HepG2 (cell line): ENCODE data around the gene KRT79. TPM values are rescaled to one million over a fixed set of nuclear protein-coding genes. Genes with fewer than 3 reads are reported as not detected.

ENCODE experiments used
- FOXC1 ChIP-seq: sonication (generic); formaldehyde crosslinking; IDR thresholded peaks from 2 replicates; pipeline ENCODE4 v1.8.0; 2022; ENCODE audit warnings: mild to moderate bottlenecking, missing genetic modification reagents, borderline replicate concordance
- RAD21 ChIP-seq: fragments of 450-650 bp; formaldehyde crosslinking; IDR thresholded peaks from 2 replicates; pipeline ENCODE4 v1.5.0; 2020; ENCODE audit warnings: mild to moderate bottlenecking
- STAG1 ChIP-seq: sonication (generic); formaldehyde crosslinking; IDR thresholded peaks from 2 replicates; pipeline ENCODE4 v1.4.0; 2020; ENCODE audit warnings: missing genetic modification reagents
- XRCC5 ChIP-seq: fragments of 200-400 bp; formaldehyde crosslinking; optimal IDR thresholded peaks from 2 replicates; pipeline ENCODE3; 2017; ENCODE audit warnings: mild to moderate bottlenecking, low read length
- ZNF260 ChIP-seq: sonication (generic); formaldehyde crosslinking; IDR thresholded peaks from 2 replicates; pipeline ENCODE4 v1.4.0; 2020; ENCODE audit warnings: missing genetic modification reagents, low read depth, mild to moderate bottlenecking, borderline replicate concordance
- ZNF549 ChIP-seq: sonication (generic); formaldehyde crosslinking; IDR thresholded peaks from 2 replicates; pipeline ENCODE4 v1.5.0; 2020; ENCODE audit warnings: missing genetic modification reagents
- ZNF670 ChIP-seq: sonication (generic); formaldehyde crosslinking; IDR thresholded peaks from 2 replicates; pipeline ENCODE4 v1.8.0; 2022; ENCODE audit warnings: mild to moderate bottlenecking, missing genetic modification reagents, borderline replicate concordance
- ZNF839 ChIP-seq: sonication (generic); formaldehyde crosslinking; IDR thresholded peaks from 2 replicates; pipeline ENCODE4 v1.4.0; 2020; ENCODE audit warnings: missing genetic modification reagents, mild to moderate bottlenecking, borderline replicate concordance
- ZNF841 ChIP-seq: sonication (generic); formaldehyde crosslinking; IDR thresholded peaks from 2 replicates; pipeline ENCODE4 v1.8.1; 2023; ENCODE audit warnings: missing genetic modification reagents, borderline replicate concordance
- polyA plus RNA-seq, 8 experiments: library from polyadenylated mRNA; depleted of rRNA in 3 of 8; stranded (reverse) in 7 of 8; unstranded in 1 of 8; fragments of >200 nt; fragmentation: Illumina TruSeq in 4 of 8; extraction: Trizol in 4 of 8; gene quantifications; 2 replicates each; pipeline versions ENCODE4 v1.2.1 to v1.2.3, GENCODE V29; 2011 to 2016; ENCODE audit warnings: low read depth in 4 of 8, missing spikeins in 1 of 8, mixed read lengths in 1 of 8; ENCODE audit not compliant: insufficient read depth in 1 of 8
- total RNA-seq, 5 experiments: library from RNA; depleted of rRNA; stranded (reverse); fragments of >200 nt; fragmentation: Illumina TruSeq; extraction: Trizol; gene quantifications; 2 replicates each; pipeline ENCODE4 v1.2.3, GENCODE V29; 2016; ENCODE audit warnings: low read depth in 1 of 5
- TF ChIP-seq, protein P1 (sequence below): sonication (generic); formaldehyde crosslinking; IDR thresholded peaks from 2 replicates; pipeline ENCODE4 v1.5.1; 2020; ENCODE audit warnings: mild to moderate bottlenecking, missing genetic modification reagents, borderline replicate concordance
- TF ChIP-seq, protein P2 (sequence below): sonication (generic); formaldehyde crosslinking; IDR thresholded peaks from 2 replicates; pipeline ENCODE4 v1.5.1; 2020; ENCODE audit warnings: mild to moderate bottlenecking, missing genetic modification reagents, moderate library complexity
- TF ChIP-seq, protein P3 (sequence below): sonication (generic); formaldehyde crosslinking; IDR thresholded peaks from 2 replicates; pipeline ENCODE4 v1.4.0; 2020; ENCODE audit warnings: mild to moderate bottlenecking, missing genetic modification reagents

Gene KRT79
- total and polyA plus RNA-seq, 2 of the 13 experiments (the other 11 are each of a cell fraction or from before 2014, with no cell fraction given) = 0.09 TPM; not detected in 1

DNA sequence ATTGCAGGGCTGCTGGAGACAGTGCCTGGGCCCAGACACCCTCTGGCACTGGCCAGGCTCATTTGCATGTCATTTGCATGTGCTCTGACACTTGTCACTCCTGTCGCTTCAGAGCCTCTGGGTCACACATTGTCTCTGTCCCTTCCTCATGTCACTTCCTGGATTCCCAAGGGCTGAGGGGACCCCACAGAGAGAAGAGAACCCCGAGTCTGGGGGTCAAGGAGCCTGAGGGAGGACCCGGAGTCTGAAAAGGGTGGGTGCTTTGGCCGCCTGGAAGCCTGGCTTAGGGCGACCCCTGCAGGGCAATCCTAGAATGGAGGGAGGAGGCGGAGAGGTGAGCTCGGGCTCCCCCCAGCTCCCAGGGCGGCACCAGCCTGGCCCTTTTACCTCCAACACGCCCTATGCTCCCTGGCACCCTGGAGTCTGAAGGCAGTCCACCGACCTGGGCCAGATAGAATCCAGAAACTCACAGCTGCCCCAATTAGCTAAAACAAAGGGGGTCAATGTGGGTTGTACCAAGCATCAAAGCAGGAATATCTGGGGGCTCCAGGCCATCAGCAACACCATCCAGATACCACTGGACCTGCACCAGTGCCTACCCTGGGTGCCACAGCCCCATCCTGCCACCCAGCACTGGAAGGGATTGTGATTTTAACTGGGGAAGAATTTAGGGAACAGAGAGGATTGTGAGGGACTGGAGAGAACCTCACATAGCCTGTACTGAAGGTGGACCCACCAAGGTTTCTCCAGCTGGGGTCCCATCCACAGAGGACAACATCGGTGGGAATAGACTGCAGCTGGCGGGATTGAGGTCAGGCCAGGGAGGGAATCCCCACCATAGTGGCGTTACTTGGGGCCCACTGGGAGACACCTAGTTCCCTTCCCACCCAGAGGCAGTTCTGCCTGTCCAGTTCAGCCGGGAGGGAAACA lies 36.5 kb upstream of the KRT79 start (continued):
- TF ChIP-seq ZNF841 (no peak), ZNF839 (CRISPR knock-in tag) (no peak), XRCC5 (peak; percentile 65), ZNF260 (CRISPR knock-in tag) (no peak), ZNF670 (CRISPR knock-in tag) (no peak), STAG1 (CRISPR knock-in tag) (peak; percentile 83), RAD21 (CRISPR knock-in tag) (peak; percentile 91), ZNF549 (CRISPR knock-in tag) (no peak), FOXC1 (CRISPR knock-in tag) (0 out of 2 replicates have a peak, but pooled peaks have one; percentile 29)
- TF ChIP-seq, protein P1, sequence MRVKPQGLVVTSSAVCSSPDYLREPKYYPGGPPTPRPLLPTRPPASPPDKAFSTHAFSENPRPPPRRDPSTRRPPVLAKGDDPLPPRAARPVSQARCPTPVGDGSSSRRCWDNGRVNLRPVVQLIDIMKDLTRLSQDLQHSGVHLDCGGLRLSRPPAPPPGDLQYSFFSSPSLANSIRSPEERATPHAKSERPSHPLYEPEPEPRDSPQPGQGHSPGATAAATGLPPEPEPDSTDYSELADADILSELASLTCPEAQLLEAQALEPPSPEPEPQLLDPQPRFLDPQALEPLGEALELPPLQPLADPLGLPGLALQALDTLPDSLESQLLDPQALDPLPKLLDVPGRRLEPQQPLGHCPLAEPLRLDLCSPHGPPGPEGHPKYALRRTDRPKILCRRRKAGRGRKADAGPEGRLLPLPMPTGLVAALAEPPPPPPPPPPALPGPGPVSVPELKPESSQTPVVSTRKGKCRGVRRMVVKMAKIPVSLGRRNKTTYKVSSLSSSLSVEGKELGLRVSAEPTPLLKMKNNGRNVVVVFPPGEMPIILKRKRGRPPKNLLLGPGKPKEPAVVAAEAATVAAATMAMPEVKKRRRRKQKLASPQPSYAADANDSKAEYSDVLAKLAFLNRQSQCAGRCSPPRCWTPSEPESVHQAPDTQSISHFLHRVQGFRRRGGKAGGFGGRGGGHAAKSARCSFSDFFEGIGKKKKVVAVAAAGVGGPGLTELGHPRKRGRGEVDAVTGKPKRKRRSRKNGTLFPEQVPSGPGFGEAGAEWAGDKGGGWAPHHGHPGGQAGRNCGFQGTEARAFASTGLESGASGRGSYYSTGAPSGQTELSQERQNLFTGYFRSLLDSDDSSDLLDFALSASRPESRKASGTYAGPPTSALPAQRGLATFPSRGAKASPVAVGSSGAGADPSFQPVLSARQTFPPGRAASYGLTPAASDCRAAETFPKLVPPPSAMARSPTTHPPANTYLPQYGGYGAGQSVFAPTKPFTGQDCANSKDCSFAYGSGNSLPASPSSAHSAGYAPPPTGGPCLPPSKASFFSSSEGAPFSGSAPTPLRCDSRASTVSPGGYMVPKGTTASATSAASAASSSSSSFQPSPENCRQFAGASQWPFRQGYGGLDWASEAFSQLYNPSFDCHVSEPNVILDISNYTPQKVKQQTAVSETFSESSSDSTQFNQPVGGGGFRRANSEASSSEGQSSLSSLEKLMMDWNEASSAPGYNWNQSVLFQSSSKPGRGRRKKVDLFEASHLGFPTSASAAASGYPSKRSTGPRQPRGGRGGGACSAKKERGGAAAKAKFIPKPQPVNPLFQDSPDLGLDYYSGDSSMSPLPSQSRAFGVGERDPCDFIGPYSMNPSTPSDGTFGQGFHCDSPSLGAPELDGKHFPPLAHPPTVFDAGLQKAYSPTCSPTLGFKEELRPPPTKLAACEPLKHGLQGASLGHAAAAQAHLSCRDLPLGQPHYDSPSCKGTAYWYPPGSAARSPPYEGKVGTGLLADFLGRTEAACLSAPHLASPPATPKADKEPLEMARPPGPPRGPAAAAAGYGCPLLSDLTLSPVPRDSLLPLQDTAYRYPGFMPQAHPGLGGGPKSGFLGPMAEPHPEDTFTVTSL (CRISPR knock-in tag) = no peak
- TF ChIP-seq, protein P2, sequence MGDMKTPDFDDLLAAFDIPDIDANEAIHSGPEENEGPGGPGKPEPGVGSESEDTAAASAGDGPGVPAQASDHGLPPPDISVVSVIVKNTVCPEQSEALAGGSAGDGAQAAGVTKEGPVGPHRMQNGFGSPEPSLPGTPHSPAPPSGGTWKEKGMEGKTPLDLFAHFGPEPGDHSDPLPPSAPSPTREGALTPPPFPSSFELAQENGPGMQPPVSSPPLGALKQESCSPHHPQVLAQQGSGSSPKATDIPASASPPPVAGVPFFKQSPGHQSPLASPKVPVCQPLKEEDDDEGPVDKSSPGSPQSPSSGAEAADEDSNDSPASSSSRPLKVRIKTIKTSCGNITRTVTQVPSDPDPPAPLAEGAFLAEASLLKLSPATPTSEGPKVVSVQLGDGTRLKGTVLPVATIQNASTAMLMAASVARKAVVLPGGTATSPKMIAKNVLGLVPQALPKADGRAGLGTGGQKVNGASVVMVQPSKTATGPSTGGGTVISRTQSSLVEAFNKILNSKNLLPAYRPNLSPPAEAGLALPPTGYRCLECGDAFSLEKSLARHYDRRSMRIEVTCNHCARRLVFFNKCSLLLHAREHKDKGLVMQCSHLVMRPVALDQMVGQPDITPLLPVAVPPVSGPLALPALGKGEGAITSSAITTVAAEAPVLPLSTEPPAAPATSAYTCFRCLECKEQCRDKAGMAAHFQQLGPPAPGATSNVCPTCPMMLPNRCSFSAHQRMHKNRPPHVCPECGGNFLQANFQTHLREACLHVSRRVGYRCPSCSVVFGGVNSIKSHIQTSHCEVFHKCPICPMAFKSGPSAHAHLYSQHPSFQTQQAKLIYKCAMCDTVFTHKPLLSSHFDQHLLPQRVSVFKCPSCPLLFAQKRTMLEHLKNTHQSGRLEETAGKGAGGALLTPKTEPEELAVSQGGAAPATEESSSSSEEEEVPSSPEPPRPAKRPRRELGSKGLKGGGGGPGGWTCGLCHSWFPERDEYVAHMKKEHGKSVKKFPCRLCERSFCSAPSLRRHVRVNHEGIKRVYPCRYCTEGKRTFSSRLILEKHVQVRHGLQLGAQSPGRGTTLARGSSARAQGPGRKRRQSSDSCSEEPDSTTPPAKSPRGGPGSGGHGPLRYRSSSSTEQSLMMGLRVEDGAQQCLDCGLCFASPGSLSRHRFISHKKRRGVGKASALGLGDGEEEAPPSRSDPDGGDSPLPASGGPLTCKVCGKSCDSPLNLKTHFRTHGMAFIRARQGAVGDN (CRISPR knock-in tag) = peak; percentile 32; the same call in 1 of the 2 replicates
- TF ChIP-seq, protein P3, sequence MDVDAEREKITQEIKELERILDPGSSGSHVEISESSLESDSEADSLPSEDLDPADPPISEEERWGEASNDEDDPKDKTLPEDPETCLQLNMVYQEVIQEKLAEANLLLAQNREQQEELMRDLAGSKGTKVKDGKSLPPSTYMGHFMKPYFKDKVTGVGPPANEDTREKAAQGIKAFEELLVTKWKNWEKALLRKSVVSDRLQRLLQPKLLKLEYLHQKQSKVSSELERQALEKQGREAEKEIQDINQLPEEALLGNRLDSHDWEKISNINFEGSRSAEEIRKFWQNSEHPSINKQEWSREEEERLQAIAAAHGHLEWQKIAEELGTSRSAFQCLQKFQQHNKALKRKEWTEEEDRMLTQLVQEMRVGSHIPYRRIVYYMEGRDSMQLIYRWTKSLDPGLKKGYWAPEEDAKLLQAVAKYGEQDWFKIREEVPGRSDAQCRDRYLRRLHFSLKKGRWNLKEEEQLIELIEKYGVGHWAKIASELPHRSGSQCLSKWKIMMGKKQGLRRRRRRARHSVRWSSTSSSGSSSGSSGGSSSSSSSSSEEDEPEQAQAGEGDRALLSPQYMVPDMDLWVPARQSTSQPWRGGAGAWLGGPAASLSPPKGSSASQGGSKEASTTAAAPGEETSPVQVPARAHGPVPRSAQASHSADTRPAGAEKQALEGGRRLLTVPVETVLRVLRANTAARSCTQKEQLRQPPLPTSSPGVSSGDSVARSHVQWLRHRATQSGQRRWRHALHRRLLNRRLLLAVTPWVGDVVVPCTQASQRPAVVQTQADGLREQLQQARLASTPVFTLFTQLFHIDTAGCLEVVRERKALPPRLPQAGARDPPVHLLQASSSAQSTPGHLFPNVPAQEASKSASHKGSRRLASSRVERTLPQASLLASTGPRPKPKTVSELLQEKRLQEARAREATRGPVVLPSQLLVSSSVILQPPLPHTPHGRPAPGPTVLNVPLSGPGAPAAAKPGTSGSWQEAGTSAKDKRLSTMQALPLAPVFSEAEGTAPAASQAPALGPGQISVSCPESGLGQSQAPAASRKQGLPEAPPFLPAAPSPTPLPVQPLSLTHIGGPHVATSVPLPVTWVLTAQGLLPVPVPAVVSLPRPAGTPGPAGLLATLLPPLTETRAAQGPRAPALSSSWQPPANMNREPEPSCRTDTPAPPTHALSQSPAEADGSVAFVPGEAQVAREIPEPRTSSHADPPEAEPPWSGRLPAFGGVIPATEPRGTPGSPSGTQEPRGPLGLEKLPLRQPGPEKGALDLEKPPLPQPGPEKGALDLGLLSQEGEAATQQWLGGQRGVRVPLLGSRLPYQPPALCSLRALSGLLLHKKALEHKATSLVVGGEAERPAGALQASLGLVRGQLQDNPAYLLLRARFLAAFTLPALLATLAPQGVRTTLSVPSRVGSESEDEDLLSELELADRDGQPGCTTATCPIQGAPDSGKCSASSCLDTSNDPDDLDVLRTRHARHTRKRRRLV (CRISPR knock-in tag) = 0 out of 2 replicates have a peak, but pooled peaks have one; percentile 36
